HepG2 (cell line): ENCODE measurements around the gene DENND4A. TPM values are rescaled to one million over a fixed set of nuclear protein-coding genes. Genes with fewer than 3 reads are reported as not detected.

Experiments
- BRF2 ChIP-seq: sonication (generic); formaldehyde crosslinking; IDR thresholded peaks from 2 replicates; pipeline ENCODE4 v1.8.1; 2022; ENCODE audit warnings: mild to moderate bottlenecking, missing genetic modification reagents
- CCDC6 ChIP-seq: sonication (generic); formaldehyde crosslinking; IDR thresholded peaks from 2 replicates; pipeline ENCODE4 v1.8.1; 2022; ENCODE audit warnings: mild to moderate bottlenecking, missing genetic modification reagents, moderate library complexity
- CEBPG ChIP-seq: IDR thresholded peaks from 2 replicates; pipeline ENCODE4 v1.6.1; 2016
- E2F1 ChIP-seq: sonication (generic); formaldehyde crosslinking; IDR thresholded peaks from 2 replicates; pipeline ENCODE4 v1.5.0; 2020; ENCODE audit warnings: missing genetic modification reagents
- HOXA3 ChIP-seq: sonication (generic); formaldehyde crosslinking; IDR thresholded peaks from 2 replicates; pipeline ENCODE4 v1.5.0; 2020; ENCODE audit warnings: missing genetic modification reagents
- KMT2B ChIP-seq: IDR thresholded peaks from 2 replicates; pipeline ENCODE4 v1.6.1; 2016; ENCODE audit warnings: missing genetic modification reagents, missing compliant biosample characterization
- MATR3 ChIP-seq: sonication (generic); formaldehyde crosslinking; IDR thresholded peaks from 2 replicates; pipeline ENCODE4 v1.4.0; 2020; ENCODE audit warnings: missing genetic modification reagents
- MTF2 ChIP-seq: sonication (generic); formaldehyde crosslinking; IDR thresholded peaks from 2 replicates; pipeline ENCODE4 v1.5.0; 2020; ENCODE audit warnings: missing genetic modification reagents, borderline replicate concordance
- NBN ChIP-seq: fragments of 450-650 bp; conservative IDR thresholded peaks from 2 replicates; pipeline ENCODE4 v1.6.1; 2017
- NFIC ChIP-seq: IDR thresholded peaks from 2 replicates; pipeline ENCODE4 v1.6.1; 2012; ENCODE audit warnings: mild to moderate bottlenecking, low read length, inconsistent platforms
- PAF1 ChIP-seq: IDR thresholded peaks from 2 replicates; pipeline ENCODE4 v1.6.1; 2016; ENCODE audit warnings: missing genetic modification reagents, missing compliant biosample characterization
- RFX3 ChIP-seq: IDR thresholded peaks from 2 replicates; pipeline ENCODE4 v1.6.1; 2016; ENCODE audit warnings: missing biosample characterization, missing genetic modification reagents
- SPEN ChIP-seq: sonication (generic); formaldehyde crosslinking; IDR thresholded peaks from 2 replicates; pipeline ENCODE4 v1.5.1; 2020; ENCODE audit warnings: low read depth, mild to moderate bottlenecking, missing genetic modification reagents
- SRSF9 ChIP-seq: fragments of 200-400 bp; formaldehyde crosslinking; IDR thresholded peaks from 2 replicates; pipeline ENCODE4 v1.6.1; 2018; ENCODE audit warnings: borderline replicate concordance, mild to moderate bottlenecking, low read depth, low read length; ENCODE audit not compliant: insufficient read depth, poor library complexity, severe bottlenecking
- TEAD3 ChIP-seq: optimal IDR thresholded peaks from 2 replicates; pipeline ENCODE3; 2016; ENCODE audit warnings: borderline replicate concordance
- YY1 ChIP-seq: IDR thresholded peaks from 2 replicates; pipeline ENCODE4 v1.6.1; 2011; ENCODE audit warnings: low read length, low read depth, moderate library complexity, mild to moderate bottlenecking; ENCODE audit not compliant: insufficient read depth, insufficient replicate concordance
- ZNF101 ChIP-seq: sonication (generic); formaldehyde crosslinking; IDR thresholded peaks from 2 replicates; pipeline ENCODE4 v1.4.0; 2020; ENCODE audit warnings: mild to moderate bottlenecking, low read depth, missing genetic modification reagents, borderline replicate concordance
- ZNF432 ChIP-seq: sonication (generic); formaldehyde crosslinking; IDR thresholded peaks from 2 replicates; pipeline ENCODE4 v1.5.0; 2020; ENCODE audit warnings: missing genetic modification reagents, mild to moderate bottlenecking, borderline replicate concordance
- ZNF550 ChIP-seq: sonication (generic); formaldehyde crosslinking; IDR thresholded peaks from 2 replicates; pipeline ENCODE4 v1.4.0; 2020; ENCODE audit warnings: mild to moderate bottlenecking, missing genetic modification reagents, borderline replicate concordance
- ZNF558 ChIP-seq: sonication (generic); formaldehyde crosslinking; IDR thresholded peaks from 2 replicates; pipeline ENCODE4 v1.9.0; 2022; ENCODE audit warnings: mild to moderate bottlenecking, missing genetic modification reagents, borderline replicate concordance
- ZNF563 ChIP-seq: sonication (generic); formaldehyde crosslinking; IDR thresholded peaks from 2 replicates; pipeline ENCODE4 v1.8.0; 2022; ENCODE audit warnings: mild to moderate bottlenecking, moderate library complexity, missing genetic modification reagents
- ZNF7 ChIP-seq: IDR thresholded peaks from 2 replicates; pipeline ENCODE4 v1.6.1; 2016; ENCODE audit warnings: missing biosample characterization, missing genetic modification reagents
- ZNF724P ChIP-seq: sonication (generic); formaldehyde crosslinking; IDR thresholded peaks from 2 replicates; pipeline ENCODE4 v1.8.0; 2022; ENCODE audit warnings: missing genetic modification reagents, borderline replicate concordance
- ZNF772 ChIP-seq: sonication (generic); formaldehyde crosslinking; IDR thresholded peaks from 2 replicates; pipeline ENCODE4 v1.5.0; 2020; ENCODE audit warnings: mild to moderate bottlenecking, missing genetic modification reagents
- ZNF784 ChIP-seq: sonication (generic); formaldehyde crosslinking; IDR thresholded peaks from 2 replicates; pipeline ENCODE4 v1.5.1; 2020; ENCODE audit warnings: missing genetic modification reagents, mild to moderate bottlenecking, borderline replicate concordance
- ZSCAN20 ChIP-seq: sonication (generic); formaldehyde crosslinking; IDR thresholded peaks from 2 replicates; pipeline ENCODE4 v1.4.0; 2020; ENCODE audit warnings: missing genetic modification reagents, mild to moderate bottlenecking, borderline replicate concordance
- ZSCAN5A ChIP-seq: sonication (generic); formaldehyde crosslinking; IDR thresholded peaks from 2 replicates; pipeline ENCODE4 v1.8.0; 2022; ENCODE audit warnings: mild to moderate bottlenecking, missing genetic modification reagents, borderline replicate concordance
- polyA plus RNA-seq, 8 experiments: library from polyadenylated mRNA; depleted of rRNA in 3 of 8; stranded (reverse) in 7 of 8; unstranded in 1 of 8; fragments of >200 nt; fragmentation: Illumina TruSeq in 4 of 8; extraction: Trizol in 4 of 8; gene quantifications; 2 replicates each; pipeline versions ENCODE4 v1.2.1 to v1.2.3, GENCODE V29; 2011 to 2016; ENCODE audit warnings: low read depth in 4 of 8, missing spikeins in 1 of 8, mixed read lengths in 1 of 8; ENCODE audit not compliant: insufficient read depth in 1 of 8
- total RNA-seq, 5 experiments: library from RNA; depleted of rRNA; stranded (reverse); fragments of >200 nt; fragmentation: Illumina TruSeq; extraction: Trizol; gene quantifications; 2 replicates each; pipeline ENCODE4 v1.2.3, GENCODE V29; 2016; ENCODE audit warnings: low read depth in 1 of 5

Gene DENND4A
- total and polyA plus RNA-seq, 2 of the 13 experiments (the other 11 are each of a cell fraction or from before 2014, with no cell fraction given): 13.2 to 18.6 TPM

- 0 out of 2 replicates have a peak, but pooled peaks have one; percentile 51 for TF ChIP-seq BRF2 (CRISPR knock-in tag)
- no peak for TF ChIP-seq ZNF101 (CRISPR knock-in tag)
- TF ChIP-seq SRSF9: no peak
- peak; percentile 90 for TF ChIP-seq NFIC
- TF ChIP-seq HOXA3 (CRISPR knock-in tag): peak; percentile 90
- TF ChIP-seq ZNF563: 0 out of 2 replicates have a peak, but pooled peaks have one; percentile 45
- no peak; the same call in 1 of the 2 replicates for TF ChIP-seq E2F1
- TF ChIP-seq PAF1: no peak
- TF ChIP-seq ZNF724P (CRISPR knock-in tag): no peak
- peak; percentile 49 for TF ChIP-seq YY1
- TF ChIP-seq ZNF432: no peak
- no peak for TF ChIP-seq ZNF558 (CRISPR knock-in tag)
- TF ChIP-seq ZSCAN20 (CRISPR knock-in tag): no peak
- no peak for TF ChIP-seq CCDC6 (CRISPR knock-in tag)
- TF ChIP-seq TEAD3 (CRISPR knock-in tag): peak; percentile 86
- peak; percentile 49 for TF ChIP-seq CEBPG (CRISPR knock-in tag)
- TF ChIP-seq ZSCAN5A (CRISPR knock-in tag): peak; percentile 71; the same call in 1 of the 2 replicates
- no peak for TF ChIP-seq ZNF784 (CRISPR knock-in tag)
- TF ChIP-seq MATR3 (CRISPR knock-in tag): no peak
- 0 out of 2 replicates have a peak, but pooled peaks have one; percentile 16 for TF ChIP-seq KMT2B (CRISPR knock-in tag)
- no peak for TF ChIP-seq NBN
- no peak for TF ChIP-seq MTF2 (CRISPR knock-in tag)
- TF ChIP-seq SPEN (CRISPR knock-in tag): peak; percentile 62; the same call in 1 of the 2 replicates
- no peak for TF ChIP-seq RFX3
- TF ChIP-seq ZNF550 (CRISPR knock-in tag): no peak
- TF ChIP-seq ZNF772 (CRISPR knock-in tag): peak; percentile 79; the same call in 1 of the 2 replicates
- no peak for TF ChIP-seq ZNF7 (CRISPR knock-in tag)
Measured at GRCh38 chr15:65832549-65833364, 40.7 kb upstream of the DENND4A start (continued).
